Measurements from ENCODE around the gene RAC3.

DNA sequence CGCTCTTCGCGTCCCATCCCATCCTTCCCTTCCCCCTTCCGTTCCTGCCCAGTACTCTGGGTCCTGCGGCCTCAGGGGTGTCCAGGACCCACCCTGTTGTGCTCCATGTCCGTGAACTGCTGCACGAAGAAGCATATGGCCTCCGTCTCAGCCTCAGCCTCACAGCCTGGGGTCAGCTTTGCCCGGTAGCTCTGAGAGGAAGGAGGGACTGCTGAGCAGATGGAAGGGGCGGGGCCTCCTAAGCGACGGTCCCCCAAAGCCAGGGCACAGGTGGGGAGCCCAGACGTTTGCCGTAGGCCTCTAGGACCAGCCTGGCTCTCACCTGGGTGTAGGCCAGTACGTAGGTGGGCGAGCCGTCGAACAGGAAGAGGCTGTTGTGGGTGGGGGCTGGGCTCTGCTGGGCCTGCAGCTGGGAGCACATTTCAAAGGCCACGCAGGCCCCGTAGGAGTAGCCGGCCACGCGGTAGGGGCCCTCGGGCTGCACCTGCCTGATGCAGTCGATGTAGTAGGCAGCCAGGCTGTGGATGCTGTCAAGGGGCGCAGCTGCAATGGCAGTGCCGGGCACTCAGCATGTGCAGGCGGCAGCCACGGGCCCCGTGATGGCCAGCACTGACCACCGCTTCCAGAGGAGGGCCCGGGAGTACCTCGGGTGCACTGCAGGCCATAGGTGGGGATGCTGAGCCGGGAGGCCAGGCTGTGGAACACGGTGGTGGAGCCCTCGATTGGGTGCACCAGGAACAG is 48.7 kb downstream of the RAC3 start:
- TF ChIP-seq, protein P1, sequence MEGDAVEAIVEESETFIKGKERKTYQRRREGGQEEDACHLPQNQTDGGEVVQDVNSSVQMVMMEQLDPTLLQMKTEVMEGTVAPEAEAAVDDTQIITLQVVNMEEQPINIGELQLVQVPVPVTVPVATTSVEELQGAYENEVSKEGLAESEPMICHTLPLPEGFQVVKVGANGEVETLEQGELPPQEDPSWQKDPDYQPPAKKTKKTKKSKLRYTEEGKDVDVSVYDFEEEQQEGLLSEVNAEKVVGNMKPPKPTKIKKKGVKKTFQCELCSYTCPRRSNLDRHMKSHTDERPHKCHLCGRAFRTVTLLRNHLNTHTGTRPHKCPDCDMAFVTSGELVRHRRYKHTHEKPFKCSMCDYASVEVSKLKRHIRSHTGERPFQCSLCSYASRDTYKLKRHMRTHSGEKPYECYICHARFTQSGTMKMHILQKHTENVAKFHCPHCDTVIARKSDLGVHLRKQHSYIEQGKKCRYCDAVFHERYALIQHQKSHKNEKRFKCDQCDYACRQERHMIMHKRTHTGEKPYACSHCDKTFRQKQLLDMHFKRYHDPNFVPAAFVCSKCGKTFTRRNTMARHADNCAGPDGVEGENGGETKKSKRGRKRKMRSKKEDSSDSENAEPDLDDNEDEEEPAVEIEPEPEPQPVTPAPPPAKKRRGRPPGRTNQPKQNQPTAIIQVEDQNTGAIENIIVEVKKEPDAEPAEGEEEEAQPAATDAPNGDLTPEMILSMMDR (IDR thresholded peaks at IDR 0.05; ENCODE audit: insufficient read depth, low read length, poor library complexity, severe bottlenecking) = no peak
- no peak for TF ChIP-seq EZH2phosphoT487 (conservative IDR thresholded peaks at IDR 0.05; ENCODE audit: low read length)
